ENCODE measurements around the gene ANKLE2. TPM values are rescaled to one million over a fixed set of nuclear protein-coding genes. Genes with fewer than 3 reads are reported as not detected.

The ANKLE2 gene
- total RNA-seq, 6 experiments from 2014 or later: 43.7 to 54.6 (median 47.2) TPM

DNA sequence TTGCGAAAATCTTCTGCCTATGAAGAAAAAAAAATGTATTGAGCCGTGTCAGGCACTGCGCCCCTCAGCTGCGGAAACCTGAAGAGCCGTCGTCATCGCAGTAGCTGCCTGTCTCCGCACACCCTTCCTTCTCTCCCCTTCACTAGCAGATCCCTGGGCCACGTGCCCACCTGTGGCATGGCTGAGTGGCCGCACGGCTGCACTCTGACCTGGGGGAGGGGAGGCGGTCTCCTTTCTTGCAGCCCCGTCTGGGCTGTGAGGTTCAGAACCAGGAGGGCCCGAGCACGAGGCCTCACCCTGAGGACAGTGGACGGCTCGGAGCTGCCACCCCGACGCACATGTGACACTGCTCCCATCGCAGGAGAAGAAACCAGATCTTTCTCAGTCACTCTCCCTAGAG is 26.1 kb downstream of the ANKLE2 start:
- no peak for DNase-seq
- TF ChIP-seq, protein P1, sequence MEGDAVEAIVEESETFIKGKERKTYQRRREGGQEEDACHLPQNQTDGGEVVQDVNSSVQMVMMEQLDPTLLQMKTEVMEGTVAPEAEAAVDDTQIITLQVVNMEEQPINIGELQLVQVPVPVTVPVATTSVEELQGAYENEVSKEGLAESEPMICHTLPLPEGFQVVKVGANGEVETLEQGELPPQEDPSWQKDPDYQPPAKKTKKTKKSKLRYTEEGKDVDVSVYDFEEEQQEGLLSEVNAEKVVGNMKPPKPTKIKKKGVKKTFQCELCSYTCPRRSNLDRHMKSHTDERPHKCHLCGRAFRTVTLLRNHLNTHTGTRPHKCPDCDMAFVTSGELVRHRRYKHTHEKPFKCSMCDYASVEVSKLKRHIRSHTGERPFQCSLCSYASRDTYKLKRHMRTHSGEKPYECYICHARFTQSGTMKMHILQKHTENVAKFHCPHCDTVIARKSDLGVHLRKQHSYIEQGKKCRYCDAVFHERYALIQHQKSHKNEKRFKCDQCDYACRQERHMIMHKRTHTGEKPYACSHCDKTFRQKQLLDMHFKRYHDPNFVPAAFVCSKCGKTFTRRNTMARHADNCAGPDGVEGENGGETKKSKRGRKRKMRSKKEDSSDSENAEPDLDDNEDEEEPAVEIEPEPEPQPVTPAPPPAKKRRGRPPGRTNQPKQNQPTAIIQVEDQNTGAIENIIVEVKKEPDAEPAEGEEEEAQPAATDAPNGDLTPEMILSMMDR (IDR thresholded peaks at IDR 0.05): no peak
- H3K9me3 Mint-ChIP-seq: no peaks in the 10 kb centered on the region
- no peaks in the 10 kb centered on the region for H3K4me1 Mint-ChIP-seq (ENCODE audit: low read depth)
- H3K27ac Mint-ChIP-seq: no peak overlapping the region
- peaks cover 62% of the 10 kb centered on the region for H3K36me3 Mint-ChIP-seq (ENCODE audit: low read depth)
- H3K4me3 Mint-ChIP-seq: no peak overlapping the region; the same call in 1 of the 2 replicates
- peaks cover 2% of the 10 kb centered on the region for H3K27me3 Mint-ChIP-seq (ENCODE audit: insufficient read depth)

DNA sequence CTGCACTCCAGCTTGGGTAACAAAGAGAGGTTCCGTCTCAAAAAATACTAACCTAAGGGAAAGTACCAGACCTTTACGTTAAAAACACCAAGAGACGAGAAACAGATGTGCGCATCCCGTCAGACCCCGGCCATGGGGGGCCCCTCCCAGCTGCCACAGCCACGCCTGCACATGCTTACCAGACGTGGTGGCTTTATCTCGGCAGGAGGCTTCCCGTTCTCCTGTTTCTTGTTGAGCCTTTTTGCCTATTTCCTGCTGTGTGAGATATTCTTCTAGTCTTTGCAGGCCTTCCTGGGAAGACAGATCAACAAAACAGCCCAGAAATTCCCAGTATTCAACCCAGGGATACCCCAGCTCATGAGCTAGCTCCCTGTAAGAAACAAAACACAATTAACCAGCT is 27.4 kb downstream of the ANKLE2 start:
- Mint-ChIP-seq H3K27ac (no peak overlapping the region), H3K9me3 (no peaks in the 10 kb centered on the region), H3K36me3 (ENCODE audit: low read depth) (peaks cover 66% of the 10 kb centered on the region), H3K27me3 (ENCODE audit: insufficient read depth) (peaks cover 5% of the 10 kb centered on the region), H3K4me1 (ENCODE audit: low read depth) (peaks cover 6% of the 10 kb centered on the region; the same call in 1 of the 2 replicates), H3K4me3 (no peak overlapping the region)
- no peak for DNase-seq
- TF ChIP-seq, protein P1 (IDR thresholded peaks at IDR 0.05): no peak

DNA sequence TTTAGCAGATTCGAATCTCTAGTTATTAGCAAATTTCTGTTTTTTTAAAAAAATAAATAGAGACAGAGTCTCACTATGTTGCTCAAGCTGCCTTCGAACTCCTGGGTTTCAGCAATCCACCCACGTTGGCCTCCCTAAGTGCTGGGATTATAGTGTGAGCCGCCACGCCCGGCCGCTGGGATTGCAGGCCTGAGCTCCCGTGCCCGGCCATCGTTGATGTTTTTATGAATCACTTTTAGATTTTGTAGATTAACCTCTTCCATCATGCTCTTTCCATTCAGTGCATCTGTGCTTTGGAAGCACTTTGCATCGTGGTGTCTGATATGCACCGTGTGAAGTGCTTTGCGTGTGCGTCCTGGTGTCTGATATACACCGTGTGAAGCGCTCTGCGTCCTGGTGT is 30.1 kb downstream of the ANKLE2 start:
- H3K27me3 Mint-ChIP-seq (ENCODE audit: insufficient read depth): peaks cover 5% of the 10 kb centered on the region
- DNase-seq: no peak
- TF ChIP-seq, protein P1 (IDR thresholded peaks at IDR 0.05): no peak
- no peak overlapping the region for H3K4me3 Mint-ChIP-seq
- peak overlapping the region; percentile 20; the same call in 1 of the 2 replicates for H3K27ac Mint-ChIP-seq
- H3K4me1 Mint-ChIP-seq (ENCODE audit: low read depth): peaks cover 6% of the 10 kb centered on the region; the same call in 1 of the 2 replicates
- peaks cover 71% of the 10 kb centered on the region for H3K36me3 Mint-ChIP-seq (ENCODE audit: low read depth)
- H3K9me3 Mint-ChIP-seq: no peaks in the 10 kb centered on the region

DNA sequence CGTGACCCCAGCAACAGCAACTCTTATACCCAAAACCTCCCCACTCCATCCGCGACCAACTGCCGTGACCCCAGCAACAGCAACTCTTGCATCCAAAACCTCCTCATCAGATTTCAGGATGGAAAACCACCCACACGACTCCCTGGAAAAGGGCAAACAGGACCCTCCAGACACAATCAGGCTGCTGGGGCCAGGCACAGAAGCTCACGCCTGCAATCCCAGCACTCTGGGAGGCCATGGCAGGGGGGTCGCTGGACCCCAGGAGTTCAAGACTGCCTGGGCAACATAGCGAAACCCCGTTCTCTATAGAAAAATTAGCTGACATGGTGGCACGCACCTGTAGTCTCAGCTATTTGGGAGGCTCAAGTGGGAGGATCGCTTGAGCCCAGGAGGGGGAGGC is 31.3 kb downstream of the ANKLE2 start:
- TF ChIP-seq, protein P1 (IDR thresholded peaks at IDR 0.05): no peak
- Mint-ChIP-seq H3K4me1 (ENCODE audit: low read depth) (peaks cover 6% of the 10 kb centered on the region; the same call in 1 of the 2 replicates), H3K9me3 (no peaks in the 10 kb centered on the region), H3K36me3 (ENCODE audit: low read depth) (peaks cover 78% of the 10 kb centered on the region), H3K4me3 (no peak overlapping the region), H3K27ac (no peak overlapping the region), H3K27me3 (ENCODE audit: insufficient read depth) (peaks cover 7% of the 10 kb centered on the region)
- DNase-seq: no peak

DNA sequence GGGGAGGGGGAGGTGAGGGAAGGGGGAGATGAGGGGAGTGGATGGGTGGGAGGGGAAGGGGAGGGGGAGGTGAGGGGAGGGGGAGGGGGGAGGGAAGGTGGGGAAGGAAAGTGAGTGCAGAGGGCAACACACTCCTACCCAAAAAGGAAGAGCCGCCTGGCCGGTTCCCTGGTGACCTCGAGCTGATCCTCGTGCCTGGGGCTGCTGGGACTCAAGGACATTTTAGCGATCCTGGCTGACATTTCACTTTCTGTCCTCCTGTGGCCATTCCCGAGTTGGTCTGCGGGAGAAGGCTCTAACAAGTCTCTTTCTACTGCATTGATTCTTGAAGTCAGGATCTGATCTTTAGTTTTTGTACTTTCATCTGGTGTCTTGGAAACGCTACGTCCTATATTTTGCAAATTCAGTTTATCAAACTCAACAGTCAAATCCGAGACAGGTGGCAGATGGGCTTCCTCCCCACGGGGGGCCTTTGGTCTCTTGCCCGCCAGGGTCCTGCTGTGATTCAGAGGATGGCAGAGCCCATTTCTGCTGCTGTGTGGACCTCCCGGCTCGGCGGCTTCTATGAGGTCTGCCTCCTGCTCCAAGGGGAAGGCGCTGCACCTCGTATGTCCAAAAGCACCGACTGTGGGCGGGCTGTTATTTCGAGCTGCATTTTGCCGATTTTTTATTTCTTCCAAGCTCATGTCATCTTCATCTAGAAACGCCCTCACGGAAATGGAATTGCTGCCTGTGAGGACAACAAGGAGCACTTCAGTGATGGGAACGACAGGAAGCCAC is 31.9 kb downstream of the ANKLE2 start:
- H3K36me3 Mint-ChIP-seq (ENCODE audit: low read depth): peaks cover 80% of the 10 kb centered on the region
- H3K27ac Mint-ChIP-seq: peak overlapping the region; percentile 41; the same call in 1 of the 2 replicates
- H3K4me1 Mint-ChIP-seq (ENCODE audit: low read depth): peaks cover 6% of the 10 kb centered on the region; the same call in 1 of the 2 replicates
- no peaks in the 10 kb centered on the region for H3K9me3 Mint-ChIP-seq
- no peak overlapping the region; the same call in 1 of the 2 replicates for H3K4me3 Mint-ChIP-seq
- peaks cover 7% of the 10 kb centered on the region for H3K27me3 Mint-ChIP-seq (ENCODE audit: insufficient read depth)
- peak; percentile 38 for DNase-seq
- TF ChIP-seq, protein P1 (IDR thresholded peaks at IDR 0.05): no peak

Measured in HFFc6 (cell line).